ENCODE measurements around the gene PLEKHA5.
"Not testable (repeated sequence)": the region's sequence is repeated elsewhere in the genome, so short reads cannot be mapped to it uniquely, and the experiment has no call there.

PLEKHA5 gene

DNA sequence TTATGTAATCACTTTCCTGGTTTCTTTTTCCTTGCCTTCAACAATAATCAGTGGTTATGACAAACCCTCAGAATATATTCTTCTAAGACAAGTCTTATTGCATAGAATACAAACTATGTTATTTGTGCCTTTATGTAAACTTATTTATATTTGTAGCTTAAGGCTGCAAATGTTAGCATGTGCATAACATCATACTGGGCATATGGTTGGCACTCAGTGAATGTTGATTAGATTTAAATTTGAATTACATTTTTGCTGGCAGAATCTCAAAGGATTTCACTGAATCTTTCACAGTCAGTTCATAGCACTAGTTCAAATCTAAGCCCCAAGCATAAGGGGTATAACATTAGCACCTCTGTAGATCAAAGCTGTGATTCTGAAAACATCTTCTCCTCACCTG, 196.6 kb downstream of the PLEKHA5 start:
- H3K18ac ChIP-seq (ENCODE audit: low read depth in 1 of 2, low read length in 2 of 2), result no peak overlapping the region
- no peak overlapping the region for H3K27ac ChIP-seq (ENCODE audit: low read length, poor library complexity, severe bottlenecking)
- H2BK15ac ChIP-seq (ENCODE audit: low read depth, poor library complexity, severe bottlenecking), result no peak overlapping the region
- no peak overlapping the region for H3K9ac ChIP-seq (ENCODE audit: low read length)
- no peaks in the 10 kb centered on the region for H3K4me1 ChIP-seq (ENCODE audit: control insufficient read depth, insufficient read depth, low read depth, low read length)
- H2BK120ac ChIP-seq (ENCODE audit: low read depth, low read length), result no peak overlapping the region
- H3K27me3 ChIP-seq (ENCODE audit: control insufficient read depth in 1 of 2, insufficient read depth in 1 of 2, low read length in 2 of 2), result no peaks in the 10 kb centered on the region
- H3K4ac ChIP-seq (ENCODE audit: low read depth in 1 of 2, low read length in 2 of 2), result no peak overlapping the region
- no peak overlapping the region for H3K23ac ChIP-seq (ENCODE audit: low read length in 2 of 2)
- peaks cover 11 to 47% of the 10 kb centered on the region in 2 experiments for H3K36me3 ChIP-seq (ENCODE audit: control insufficient read depth in 1 of 2, insufficient read depth in 2 of 2, low read depth in 1 of 2, low read length in 2 of 2)
- no peak overlapping the region for H2AK5ac ChIP-seq (ENCODE audit: low read length, severe bottlenecking)
- H3K14ac ChIP-seq (ENCODE audit: low read length in 2 of 2), result no peak overlapping the region
- H3K79me1 ChIP-seq (replicated peaks; ENCODE audit: low read length, poor library complexity, severe bottlenecking), result peaks cover 5% of the 10 kb centered on the region
- H2AFZ ChIP-seq (ENCODE audit: low read depth, low read length), result no peak overlapping the region
- H4K8ac ChIP-seq (ENCODE audit: low read length), result no peak overlapping the region
- no peak overlapping the region for H2BK5ac ChIP-seq (ENCODE audit: low read depth, low read length, poor library complexity, severe bottlenecking)
- H3K9me3 ChIP-seq (ENCODE audit: control insufficient read depth, low read length), result no peaks in the 10 kb centered on the region
- no peak overlapping the region for H3K4me3 ChIP-seq (ENCODE audit: insufficient read depth in 1 of 2, low read depth in 1 of 2, low read length in 2 of 2)
- no peak overlapping the region for H2BK12ac ChIP-seq (ENCODE audit: low read length in 2 of 2)
- no peak overlapping the region for H3K4me2 ChIP-seq (ENCODE audit: low read length, poor library complexity, severe bottlenecking)
- no peak overlapping the region for H4K91ac ChIP-seq (ENCODE audit: low read length)
- no peak for DNase-seq

- Histone ChIP-seq H3K9me3 (ENCODE audit: control insufficient read depth, low read length) (no peaks in the 10 kb centered on the region), H3K36me3 (ENCODE audit: control insufficient read depth in 1 of 2, insufficient read depth in 2 of 2, low read depth in 1 of 2, low read length in 2 of 2) (peaks cover 13 to 25% of the 10 kb centered on the region in 2 experiments), H2AK5ac (ENCODE audit: low read length, severe bottlenecking) (no peak overlapping the region), H3K79me1 (replicated peaks; ENCODE audit: low read length, poor library complexity, severe bottlenecking) (peaks cover 12% of the 10 kb centered on the region), H3K23ac (ENCODE audit: low read length in 2 of 2) (no peak overlapping the region), H3K9ac (ENCODE audit: low read length) (no peak overlapping the region), H3K4ac (ENCODE audit: low read depth in 1 of 2, low read length in 2 of 2) (no peak overlapping the region), H2BK12ac (ENCODE audit: low read length in 2 of 2) (no peak overlapping the region), H3K4me2 (ENCODE audit: low read length, poor library complexity, severe bottlenecking) (no peak overlapping the region), H2BK120ac (ENCODE audit: low read depth, low read length) (no peak overlapping the region), H4K8ac (ENCODE audit: low read length) (no peak overlapping the region), H3K27ac (ENCODE audit: low read length, poor library complexity, severe bottlenecking) (no peak overlapping the region), H3K27me3 (ENCODE audit: control insufficient read depth in 1 of 2, insufficient read depth in 1 of 2, low read length in 2 of 2) (no peaks in the 10 kb centered on the region), H2BK15ac (ENCODE audit: low read depth, poor library complexity, severe bottlenecking) (no peak overlapping the region), H3K4me1 (ENCODE audit: control insufficient read depth, insufficient read depth, low read depth, low read length) (no peaks in the 10 kb centered on the region), H3K14ac (ENCODE audit: low read length in 2 of 2) (no peak overlapping the region), H3K4me3 (ENCODE audit: insufficient read depth in 1 of 2, low read depth in 1 of 2, low read length in 2 of 2) (no peak overlapping the region), H2AFZ (ENCODE audit: low read depth, low read length) (no peak overlapping the region), H3K18ac (ENCODE audit: low read depth in 1 of 2, low read length in 2 of 2) (no peak overlapping the region), H4K91ac (ENCODE audit: low read length) (no peak overlapping the region), H2BK5ac (ENCODE audit: low read depth, low read length, poor library complexity, severe bottlenecking) (no peak overlapping the region)
- no peak for DNase-seq
These were observed 202.7 kb downstream of the PLEKHA5 start for GRCh38 chr12:19332196-19332595.

DNA sequence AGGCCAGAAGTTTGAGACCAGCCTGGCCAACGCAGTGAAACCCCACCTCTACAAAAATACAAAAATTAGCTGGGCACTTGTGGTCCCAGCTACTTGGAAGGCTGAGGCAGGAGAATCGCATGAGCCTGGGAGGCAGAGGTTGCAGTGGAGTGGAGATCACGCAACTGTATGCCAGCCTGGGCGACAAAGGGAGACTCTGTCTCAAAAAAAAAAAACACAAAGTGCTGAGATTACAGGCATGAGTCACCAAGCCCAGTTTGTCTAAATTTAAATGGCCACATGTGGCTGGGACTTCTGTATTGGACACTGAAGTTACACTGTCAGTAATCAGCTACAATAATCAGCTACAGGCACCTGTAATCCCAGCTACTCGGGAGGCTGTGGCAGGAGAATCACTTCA, 208.9 kb downstream of the PLEKHA5 start:
- DNase-seq, result peak; percentile 16
- Histone ChIP-seq H2BK120ac (ENCODE audit: low read depth, low read length) (no peak overlapping the region), H3K27me3 (ENCODE audit: control insufficient read depth in 1 of 2, insufficient read depth in 1 of 2, low read length in 2 of 2) (no peaks in the 10 kb centered on the region), H3K4me2 (ENCODE audit: low read length, poor library complexity, severe bottlenecking) (no peak overlapping the region), H3K36me3 (ENCODE audit: control insufficient read depth in 1 of 2, insufficient read depth in 2 of 2, low read depth in 1 of 2, low read length in 2 of 2) (peaks cover 26 to 31% of the 10 kb centered on the region in 2 experiments), H3K9me3 (ENCODE audit: control insufficient read depth, low read length) (no peaks in the 10 kb centered on the region), H2AK5ac (ENCODE audit: low read length, severe bottlenecking) (no peak overlapping the region), H2BK12ac (ENCODE audit: low read length in 2 of 2) (no peak overlapping the region), H3K79me1 (replicated peaks; ENCODE audit: low read length, poor library complexity, severe bottlenecking) (peaks cover 11% of the 10 kb centered on the region), H3K23ac (ENCODE audit: low read length in 2 of 2) (no peak overlapping the region), H3K14ac (ENCODE audit: low read length in 2 of 2) (no peak overlapping the region), H2BK5ac (ENCODE audit: low read depth, low read length, poor library complexity, severe bottlenecking) (no peak overlapping the region), H3K27ac (ENCODE audit: low read length, poor library complexity, severe bottlenecking) (no peak overlapping the region), H3K4ac (ENCODE audit: low read depth in 1 of 2, low read length in 2 of 2) (no peak overlapping the region), H3K4me1 (ENCODE audit: control insufficient read depth, insufficient read depth, low read depth, low read length) (no peaks in the 10 kb centered on the region), H3K4me3 (ENCODE audit: insufficient read depth in 1 of 2, low read depth in 1 of 2, low read length in 2 of 2) (no peak overlapping the region), H3K9ac (ENCODE audit: low read length) (no peak overlapping the region), H3K18ac (ENCODE audit: low read depth in 1 of 2, low read length in 2 of 2) (no peak overlapping the region), H2AFZ (ENCODE audit: low read depth, low read length) (no peak overlapping the region), H4K91ac (ENCODE audit: low read length) (no peak overlapping the region), H4K8ac (ENCODE audit: low read length) (no peak overlapping the region), H2BK15ac (ENCODE audit: low read depth, poor library complexity, severe bottlenecking) (no peak overlapping the region)
- WGBS, result 89% methylated on average over 4 of the region's 5 CpGs

DNA sequence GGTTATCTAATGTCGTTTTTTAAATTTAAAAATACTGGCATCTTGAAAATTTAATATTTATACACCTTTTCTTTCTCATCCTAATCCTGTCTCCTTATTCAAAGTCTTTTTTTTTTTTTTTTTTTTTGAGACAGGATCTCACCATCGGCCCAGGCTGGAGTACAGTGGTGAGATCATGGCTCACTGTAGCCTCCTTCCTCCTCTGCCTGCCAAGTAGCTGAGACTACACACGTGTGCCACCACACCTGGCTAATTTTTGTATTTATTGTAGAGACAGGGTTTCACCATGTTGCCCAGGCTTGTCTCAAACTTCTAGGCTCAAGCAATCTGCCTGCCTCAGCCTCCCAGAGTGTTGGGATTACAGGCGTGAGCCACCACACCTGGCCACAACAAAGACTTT, 221.3 kb downstream of the PLEKHA5 start:
- H2BK5ac ChIP-seq (ENCODE audit: low read depth, low read length, poor library complexity, severe bottlenecking); H3K4me2 ChIP-seq (ENCODE audit: low read length, poor library complexity, severe bottlenecking); H3K79me1 ChIP-seq (replicated peaks; ENCODE audit: low read length, poor library complexity, severe bottlenecking); H4K8ac ChIP-seq (ENCODE audit: low read length); DNase-seq; H2BK120ac ChIP-seq (ENCODE audit: low read depth, low read length); H3K27me3 ChIP-seq (ENCODE audit: control insufficient read depth in 1 of 2, insufficient read depth in 1 of 2, low read length in 2 of 2); H3K23ac ChIP-seq (ENCODE audit: low read length in 2 of 2); H3K9ac ChIP-seq (ENCODE audit: low read length); H3K27ac ChIP-seq (ENCODE audit: low read length, poor library complexity, severe bottlenecking); H2AFZ ChIP-seq (ENCODE audit: low read depth, low read length); H2BK12ac ChIP-seq (ENCODE audit: low read length in 2 of 2); H2BK15ac ChIP-seq (ENCODE audit: low read depth, poor library complexity, severe bottlenecking); H3K14ac ChIP-seq (ENCODE audit: low read length in 2 of 2); H3K4me1 ChIP-seq (ENCODE audit: control insufficient read depth, insufficient read depth, low read depth, low read length); H4K91ac ChIP-seq (ENCODE audit: low read length); H2AK5ac ChIP-seq (ENCODE audit: low read length, severe bottlenecking); H3K18ac ChIP-seq (ENCODE audit: low read depth in 1 of 2, low read length in 2 of 2); H3K4ac ChIP-seq (ENCODE audit: low read depth in 1 of 2, low read length in 2 of 2); H3K4me3 ChIP-seq (ENCODE audit: insufficient read depth in 1 of 2, low read depth in 1 of 2, low read length in 2 of 2): not testable (repeated sequence)
- Histone ChIP-seq H3K9me3 (ENCODE audit: control insufficient read depth, low read length) (peaks cover 15% of the 10 kb centered on the region), H3K36me3 (ENCODE audit: control insufficient read depth in 1 of 2, insufficient read depth in 2 of 2, low read depth in 1 of 2, low read length in 2 of 2) (peaks cover 37 to 70% of the 10 kb centered on the region in 2 experiments)
- WGBS, result 99% methylated on average over 4 of the region's 4 CpGs

Data from mesenchymal stem cell (in vitro differentiated cells and primary cell).